ENCODE measurements around the gene PPM1F. TPM values are rescaled to one million over a fixed set of nuclear protein-coding genes. Genes with fewer than 3 reads are reported as not detected.

The PPM1F gene
- total and polyA plus RNA-seq, 4 donors, result 1.8 to 15.5 (median 8.9) TPM

GRCh38 chr22:21991774-21992173 lies 39.1 kb upstream of the PPM1F start:
- H3K27ac ChIP-seq (ENCODE audit: low read depth in 1 of 2, low read length in 2 of 2), result peak overlapping the region; percentile 70 to 79
- no peaks in the 10 kb centered on the region for H3K27me3 ChIP-seq (ENCODE audit: control insufficient read depth in 4 of 4, insufficient read depth in 4 of 4, low read length in 3 of 4)
- H3K4me3 ChIP-seq (ENCODE audit: low read depth in 1 of 3, low read length in 3 of 3), result no peak overlapping the region
- no peak for DNase-seq (ENCODE audit: low spot score)
- no peak overlapping the region for H3K9ac ChIP-seq (ENCODE audit: low read depth in 1 of 2, low read length in 2 of 2)
- no peaks in the 10 kb centered on the region for H3K9me3 ChIP-seq (ENCODE audit: control insufficient read depth in 4 of 4, low read length in 3 of 4)
- H3K4me1 ChIP-seq (ENCODE audit: control insufficient read depth in 4 of 4, insufficient read depth in 4 of 4, low read length in 3 of 4), result peaks cover 11 to 36% (median 30%) of the 10 kb centered on the region in 4 donors
- TF ChIP-seq FOXA2 (IDR thresholded peaks at IDR 0.05) (no peak), REST (IDR thresholded peaks at IDR 0.05) (no peak), GABPA (IDR thresholded peaks at IDR 0.05 in 1 of 2, conservative IDR thresholded peaks at IDR 0.05 in 1 of 2) (no peak), TAF1 (conservative IDR thresholded peaks at IDR 0.05) (no peak), RXRA (IDR thresholded peaks at IDR 0.05) (no peak), ATF3 (IDR thresholded peaks at IDR 0.05) (no peak)
- H3K36me3 ChIP-seq (ENCODE audit: control insufficient read depth in 4 of 4, insufficient read depth in 3 of 4, low read depth in 1 of 4, low read length in 3 of 4), result no peaks in the 10 kb centered on the region
- 93% methylated on average over 5 of the region's 5 CpGs for WGBS

- Histone ChIP-seq H3K9me3 (ENCODE audit: control insufficient read depth in 4 of 4, low read length in 3 of 4) (no peaks in the 10 kb centered on the region), H3K9ac (ENCODE audit: low read depth in 1 of 2, low read length in 2 of 2) (no peak overlapping the region), H3K27ac (ENCODE audit: low read depth in 1 of 2, low read length in 2 of 2) (peak overlapping the region; percentile 79), H3K36me3 (ENCODE audit: control insufficient read depth in 4 of 4, insufficient read depth in 3 of 4, low read depth in 1 of 4, low read length in 3 of 4) (no peaks in the 10 kb centered on the region), H3K27me3 (ENCODE audit: control insufficient read depth in 4 of 4, insufficient read depth in 4 of 4, low read length in 3 of 4) (no peaks in the 10 kb centered on the region), H3K4me3 (ENCODE audit: low read depth in 1 of 3, low read length in 3 of 3) (no peak overlapping the region), H3K4me1 (ENCODE audit: control insufficient read depth in 4 of 4, insufficient read depth in 4 of 4, low read length in 3 of 4) (peaks cover 11 to 36% (median 30%) of the 10 kb centered on the region in 4 donors)
- DNase-seq (ENCODE audit: low spot score), result no peak
- WGBS, result 92% methylated on average over 6 of the region's 6 CpGs
- no peak for TF ChIP-seq FOXA2 (IDR thresholded peaks at IDR 0.05)
- no peak for TF ChIP-seq CTCF (IDR thresholded peaks at IDR 0.05; ENCODE audit: low read depth, low read length, missing input control)
- TF ChIP-seq EGR1 (IDR thresholded peaks at IDR 0.05; ENCODE audit: low read depth in 2 of 2), result no peak
These were observed 38.6 kb upstream of the PPM1F start for GRCh38 chr22:21991304-21991596.

GRCh38 chr22:21990445-21991303 lies 38.0 kb upstream of the PPM1F start:
- Histone ChIP-seq H3K27me3 (ENCODE audit: control insufficient read depth in 4 of 4, insufficient read depth in 4 of 4, low read length in 3 of 4) (no peaks in the 10 kb centered on the region), H3K9ac (ENCODE audit: low read depth in 1 of 2, low read length in 2 of 2) (no peak overlapping the region), H3K4me3 (ENCODE audit: low read depth in 1 of 3, low read length in 3 of 3) (no peak overlapping the region), H3K9me3 (ENCODE audit: control insufficient read depth in 4 of 4, low read length in 3 of 4) (no peaks in the 10 kb centered on the region), H3K4me1 (ENCODE audit: control insufficient read depth in 4 of 4, insufficient read depth in 4 of 4, low read length in 3 of 4) (peaks cover 11 to 36% (median 30%) of the 10 kb centered on the region in 4 donors), H3K36me3 (ENCODE audit: control insufficient read depth in 4 of 4, insufficient read depth in 3 of 4, low read depth in 1 of 4, low read length in 3 of 4) (no peaks in the 10 kb centered on the region), H3K27ac (ENCODE audit: low read depth in 1 of 2, low read length in 2 of 2) (peak overlapping the region; percentile 79)
- 52% methylated on average over 16 of the region's 16 CpGs for WGBS
- no peak for DNase-seq (ENCODE audit: low spot score)
- TF ChIP-seq EGR1 (IDR thresholded peaks at IDR 0.05; ENCODE audit: low read depth in 2 of 2), result no peak
- TF ChIP-seq YY1 (IDR thresholded peaks at IDR 0.05), result peak; percentile 58
- no peak for TF ChIP-seq ATF3 (IDR thresholded peaks at IDR 0.05)
- TF ChIP-seq TAF1 (conservative IDR thresholded peaks at IDR 0.05), result no peak
- TF ChIP-seq RXRA (IDR thresholded peaks at IDR 0.05), result peak; percentile 33 to 71
- TF ChIP-seq FOXA1 (IDR thresholded peaks at IDR 0.05), result no peak
- TF ChIP-seq RAD21 (IDR thresholded peaks at IDR 0.05), result no peak
- TF ChIP-seq MAX (IDR thresholded peaks at IDR 0.05), result peak; percentile 90
- no peak for TF ChIP-seq JUND (IDR thresholded peaks at IDR 0.05)
- no peak for TF ChIP-seq NR2F2 (IDR thresholded peaks at IDR 0.05)
- TF ChIP-seq CTCF (IDR thresholded peaks at IDR 0.05; ENCODE audit: low read depth, low read length, missing input control), result no peak
- no peak for TF ChIP-seq GABPA (IDR thresholded peaks at IDR 0.05 in 1 of 2, conservative IDR thresholded peaks at IDR 0.05 in 1 of 2)
- TF ChIP-seq HNF4A (conservative IDR thresholded peaks at IDR 0.05), result peak; percentile 64 to 81
- TF ChIP-seq FOXA2 (IDR thresholded peaks at IDR 0.05), result no peak

Data from liver (tissue), 9 donors.